Ascending aorta (tissue), 2 donors: Measurements from ENCODE around the gene PLCB3. TPM values are rescaled to one million over a fixed set of nuclear protein-coding genes. Genes with fewer than 3 reads are reported as not detected.

ENCODE experiments used
- DNase-seq, 2 donors: peaks; one replicate each; pipeline ENCODE4 v3.0.0-alpha.2; 2019; ENCODE audit warnings: low spot score in 2 of 2
- H3K27ac ChIP-seq, 2 donors: fragments of 200-600 bp; sonication (generic); one replicate each; pipeline ENCODE4 v1.5.1; 2016 to 2017; ENCODE audit warnings: mild to moderate bottlenecking in 1 of 2
- H3K27me3 ChIP-seq: fragments of 200-600 bp; sonication (generic); one replicate; pipeline ENCODE4 v1.5.1; 2017
- H3K36me3 ChIP-seq, 2 donors: fragments of 200-600 bp; sonication (generic); one replicate each; pipeline ENCODE4 v1.5.1; 2016
- H3K4me1 ChIP-seq, 2 donors: fragments of 200-600 bp; sonication (generic); one replicate each; pipeline ENCODE4 v1.5.1; 2016 to 2017; ENCODE audit warnings: mild to moderate bottlenecking in 1 of 2
- H3K4me3 ChIP-seq, 2 donors: fragments of 200-600 bp; sonication (generic); one replicate each; pipeline ENCODE4 v1.5.1; 2016 to 2017; ENCODE audit warnings: mild to moderate bottlenecking in 1 of 2
- H3K9me3 ChIP-seq, 2 donors: fragments of 200-600 bp; sonication (generic); one replicate each; pipeline ENCODE4 v1.5.1; 2016
- CTCF ChIP-seq, 3 experiments: fragments of 200-600 bp in 2 of 3; fragments of 450-650 bp in 1 of 3; sonication (generic) in 2 of 3; IDR thresholded peaks; one replicate each; pipeline ENCODE4 v1.5.1; 2016 to 2019; ENCODE audit warnings: antibody characterized with exemption in 3 of 3, mild to moderate bottlenecking in 1 of 3, moderate library complexity in 1 of 3
- intact Hi-C: fragments of 100-400 bp; cut with DNase I; formaldehyde crosslinking; loops from one replicate; pipeline ENCODE4 v1.15.1; 2023
- total RNA-seq: library from RNA; depleted of rRNA; stranded (reverse); fragments of >200 nt; gene quantifications from one replicate; pipeline ENCODE4 v1.1.0, GENCODE V29; 2016

Gene PLCB3
- total RNA-seq, 1 donor from 2014 or later = 54.0 TPM

GRCh38 chr11:64239662-64240434, 11.5 kb upstream of the PLCB3 start:
- DNase-seq = no peak
- no peaks in the 10 kb centered on the region for H3K9me3 ChIP-seq
- peak overlapping the region; percentile 91 to 97 for H3K4me3 ChIP-seq
- peak overlapping the region; percentile 99 for H3K27ac ChIP-seq
- TF ChIP-seq CTCF (IDR thresholded peaks at IDR 0.05) = no peak
- intact Hi-C loops = loop anchor here (2.0 kb wide), 1 partner anchor 65 kb away; the partner anchor contains the start of gene ESRRA
- H3K36me3 ChIP-seq = peaks cover 28 to 32% of the 10 kb centered on the region in 2 donors
- H3K4me1 ChIP-seq = peaks cover 5 to 37% of the 10 kb centered on the region in 2 donors
- H3K27me3 ChIP-seq = no peaks in the 10 kb centered on the region

GRCh38 chr11:64240435-64241240, 10.7 kb upstream of the PLCB3 start, which contains the start of gene FKBP2:
Gene FKBP2 (plus strand): TSS chr11:64241095. CDS start chr11:64242388, 1,293 bp downstream.
- peak within 1 kb of the TSS; percentile 91 to 97 for H3K4me3 ChIP-seq

GRCh38 chr11:64241241-64241490, 10.2 kb upstream of the PLCB3 start:
- intact Hi-C loops = loop anchor here (1.0 to 2.0 kb wide), 2 partner anchors 29 to 64 kb away; partner anchors contain the start of gene ESRRA
- H3K9me3 ChIP-seq = no peaks in the 10 kb centered on the region
- peaks cover 6 to 28% of the 10 kb centered on the region in 2 donors for H3K4me1 ChIP-seq
- TF ChIP-seq CTCF (IDR thresholded peaks at IDR 0.05) = no peak
- H3K27ac ChIP-seq = peak overlapping the region; percentile 99
- H3K27me3 ChIP-seq = no peaks in the 10 kb centered on the region
- DNase-seq = peak; percentile 97 to 100
- H3K36me3 ChIP-seq = peaks cover 28 to 32% of the 10 kb centered on the region in 2 donors
- peak overlapping the region; percentile 91 to 97 for H3K4me3 ChIP-seq

More at GRCh38 chr11:64240435-64241240, 10.7 kb upstream of the PLCB3 start, which contains the start of gene FKBP2:
- Histone ChIP-seq H3K9me3 (no peaks in the 10 kb centered on the region), H3K27ac (peak within 1 kb of the TSS; percentile 99), H3K4me1 (peaks cover 4 to 32% of the 10 kb centered on the region in 2 donors), H3K36me3 (peaks cover 28 to 32% of the 10 kb centered on the region in 2 donors), H3K27me3 (no peaks in the 10 kb centered on the region)
- intact Hi-C loops = loop anchor here (1.0 to 2.0 kb wide), 2 partner anchors 30 to 64 kb away; partner anchors contain the start of gene ESRRA
- peak; percentile 95 to 99 for DNase-seq
- no peak for TF ChIP-seq CTCF (IDR thresholded peaks at IDR 0.05)

- DNase-seq = peak in 1 of 2 donors; percentile 80
- Histone ChIP-seq H3K9me3 (no peaks in the 10 kb centered on the region), H3K4me3 (peak overlapping the region; percentile 91 to 97), H3K36me3 (peaks cover 28 to 32% of the 10 kb centered on the region in 2 donors), H3K27ac (peak overlapping the region; percentile 96 to 99), H3K4me1 (peaks cover 6 to 28% of the 10 kb centered on the region in 2 donors), H3K27me3 (no peaks in the 10 kb centered on the region)
- TF ChIP-seq CTCF (IDR thresholded peaks at IDR 0.05) = peak in 1 of 3 experiments; percentile 29
- intact Hi-C loops = loop anchor here (1.0 to 2.0 kb wide), 2 partner anchors 29 to 63 kb away; partner anchors contain the start of gene ESRRA
Measured at GRCh38 chr11:64241491-64242374, 9.6 kb upstream of the PLCB3 start.
